Esophagus muscularis mucosa (tissue), 4 donors: ENCODE data around the gene TEDC1. TPM values are rescaled to one million over a fixed set of nuclear protein-coding genes. Genes with fewer than 3 reads are reported as not detected.

ENCODE experiments used
- DNase-seq: peaks from one replicate; pipeline ENCODE4 v3.0.0-alpha.2; 2017; ENCODE audit errors: extremely low spot score
- H3K27ac ChIP-seq, 4 donors: fragments of 200-600 bp; sonication (generic); replicated peaks in 1 of 4; 1 replicate in 3 of 4; 2 replicates in 1 of 4; pipeline ENCODE4 v1.5.1; 2016 to 2019; ENCODE audit warnings: mild to moderate bottlenecking in 1 of 4
- H3K27me3 ChIP-seq, 4 donors: fragments of 200-600 bp; sonication (generic); one replicate each; pipeline versions ENCODE4 v1.5.1 to v1.6.0; 2016 to 2019
- H3K36me3 ChIP-seq, 4 donors: fragments of 200-600 bp; sonication (generic); one replicate each; pipeline ENCODE4 v1.5.1; 2016 to 2019
- H3K4me1 ChIP-seq, 4 donors: fragments of 200-600 bp; sonication (generic); one replicate each; pipeline ENCODE4 v1.5.1; 2016 to 2019
- H3K4me3 ChIP-seq, 4 donors: fragments of 200-600 bp; sonication (generic); 1 replicate in 2 of 4; 2 replicates in 2 of 4; pipeline ENCODE4 v1.5.1; 2016 to 2019; ENCODE audit warnings: mild to moderate bottlenecking in 4 of 4, moderate library complexity in 1 of 4
- H3K9me3 ChIP-seq, 4 donors: fragments of 200-600 bp; sonication (generic); 1 replicate in 3 of 4; 2 replicates in 1 of 4; pipeline ENCODE4 v1.5.1; 2016 to 2019
- EP300 ChIP-seq: sonication (generic); formaldehyde crosslinking; IDR thresholded peaks from one replicate; pipeline ENCODE4 v1.6.1; 2017; ENCODE audit warnings: antibody characterized with exemption
- POLR2A ChIP-seq: fragments of 450-650 bp; IDR thresholded peaks from one replicate; pipeline ENCODE4 v1.6.1; 2017; ENCODE audit warnings: antibody characterized with exemption, moderate library complexity, mild to moderate bottlenecking, low read depth
- POLR2AphosphoS5 ChIP-seq, 2 donors: sonication (generic); formaldehyde crosslinking; IDR thresholded peaks; one replicate each; pipeline ENCODE4 v1.6.1; 2017; ENCODE audit warnings: antibody characterized with exemption in 2 of 2
- WGBS: methylation state at CpG from one replicate; pipeline ENCODE4 v1.1.5; 2018; 5-methylcytosine and 5-hydroxymethylcytosine counted together
- intact Hi-C: fragments of 100-400 bp; cut with DNase I; formaldehyde crosslinking; loops from one replicate; pipeline ENCODE4 v1.15.1; 2023
- total RNA-seq, 4 donors: library from RNA; depleted of rRNA; stranded (reverse); fragments of >200 nt; gene quantifications; one replicate each; pipeline versions ENCODE4 v1.1.0 to v1.2.1, GENCODE V29; 2016
- TF ChIP-seq, protein P1 (sequence below), 3 experiments: fragments of 200-600 bp in 2 of 3; fragments of 450-650 bp in 1 of 3; sonication (generic) in 2 of 3; IDR thresholded peaks; one replicate each; pipeline ENCODE4 v1.5.1; 2017 to 2019; ENCODE audit warnings: antibody characterized with exemption in 3 of 3, mild to moderate bottlenecking in 2 of 3, moderate library complexity in 1 of 3

The TEDC1 gene
- total RNA-seq, 4 donors from 2014 or later, result 3.8 to 6.6 (median 4.7) TPM

DNA sequence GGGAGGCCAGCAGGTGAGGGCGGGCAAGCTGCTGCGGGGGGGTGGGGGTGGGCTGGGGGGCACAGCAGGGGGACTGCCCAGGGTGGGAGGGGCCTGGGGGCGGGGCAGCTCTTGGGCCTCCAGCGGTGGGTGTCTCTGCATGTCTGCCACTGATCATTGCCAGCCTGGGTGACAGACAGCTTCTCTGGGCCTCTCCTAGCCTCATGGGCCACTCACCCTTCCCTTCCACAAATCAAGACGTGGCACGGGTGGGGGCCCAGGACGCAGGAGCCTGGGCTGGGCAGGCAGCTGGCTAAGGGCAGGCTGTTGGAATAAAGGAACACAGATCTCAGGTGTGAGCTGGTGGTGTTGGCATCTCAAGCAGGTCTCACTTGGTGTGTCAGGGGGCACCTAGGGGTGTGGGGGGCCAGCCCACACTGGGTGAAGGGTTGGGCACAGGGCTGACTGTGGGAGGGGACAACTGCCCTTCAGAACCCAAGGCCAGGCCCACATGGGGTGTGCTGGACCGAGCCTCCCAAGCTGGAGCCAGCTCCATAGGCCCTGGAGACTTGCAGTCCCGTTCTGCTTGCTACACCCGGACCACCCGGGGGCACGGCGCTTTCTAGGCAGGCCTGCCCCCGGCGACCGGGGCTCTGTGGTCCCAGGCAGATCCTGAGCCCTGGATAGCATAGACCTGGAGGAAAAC lies 3.0 kb downstream of the TEDC1 start:
- Histone ChIP-seq H3K4me3 (no peak overlapping the region), H3K9me3 (no peaks in the 10 kb centered on the region), H3K4me1 (peaks cover 27 to 35% (median 29%) of the 10 kb centered on the region in 4 donors), H3K27me3 (no peaks in the 10 kb centered on the region), H3K27ac (no peak overlapping the region), H3K36me3 (peaks cover 0 to 16% (median 8%) of the 10 kb centered on the region in 4 donors)
- intact Hi-C loops, result no loop called here
- TF ChIP-seq POLR2A, result no peak
- TF ChIP-seq, protein P1, sequence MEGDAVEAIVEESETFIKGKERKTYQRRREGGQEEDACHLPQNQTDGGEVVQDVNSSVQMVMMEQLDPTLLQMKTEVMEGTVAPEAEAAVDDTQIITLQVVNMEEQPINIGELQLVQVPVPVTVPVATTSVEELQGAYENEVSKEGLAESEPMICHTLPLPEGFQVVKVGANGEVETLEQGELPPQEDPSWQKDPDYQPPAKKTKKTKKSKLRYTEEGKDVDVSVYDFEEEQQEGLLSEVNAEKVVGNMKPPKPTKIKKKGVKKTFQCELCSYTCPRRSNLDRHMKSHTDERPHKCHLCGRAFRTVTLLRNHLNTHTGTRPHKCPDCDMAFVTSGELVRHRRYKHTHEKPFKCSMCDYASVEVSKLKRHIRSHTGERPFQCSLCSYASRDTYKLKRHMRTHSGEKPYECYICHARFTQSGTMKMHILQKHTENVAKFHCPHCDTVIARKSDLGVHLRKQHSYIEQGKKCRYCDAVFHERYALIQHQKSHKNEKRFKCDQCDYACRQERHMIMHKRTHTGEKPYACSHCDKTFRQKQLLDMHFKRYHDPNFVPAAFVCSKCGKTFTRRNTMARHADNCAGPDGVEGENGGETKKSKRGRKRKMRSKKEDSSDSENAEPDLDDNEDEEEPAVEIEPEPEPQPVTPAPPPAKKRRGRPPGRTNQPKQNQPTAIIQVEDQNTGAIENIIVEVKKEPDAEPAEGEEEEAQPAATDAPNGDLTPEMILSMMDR (IDR thresholded peaks at IDR 0.05), result no peak
- no peak for TF ChIP-seq EP300
- no peak for TF ChIP-seq POLR2AphosphoS5 (IDR thresholded peaks at IDR 0.05)
- WGBS, result 84% methylated on average over 9 of the region's 16 CpGs
- DNase-seq, result no peak

DNA sequence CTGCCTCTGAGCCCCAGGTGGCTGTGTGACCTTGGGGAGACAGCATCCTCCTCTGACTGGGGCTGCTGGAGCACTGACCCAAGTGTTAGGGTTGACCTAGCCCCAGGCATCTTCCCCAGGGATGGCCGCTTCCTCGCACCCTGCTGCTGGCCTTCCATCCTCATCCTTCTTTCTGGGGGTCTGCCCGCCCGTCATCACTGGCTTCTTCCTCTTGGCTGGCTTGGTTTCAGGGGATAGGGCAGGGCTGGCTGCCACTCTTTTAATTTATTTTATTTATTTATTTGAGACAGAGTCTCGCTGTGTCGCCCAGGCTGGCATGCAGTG lies 3.5 kb downstream of the TEDC1 start:
- intact Hi-C loops, result no loop called here
- TF ChIP-seq POLR2A (no peak), EP300 (no peak), POLR2AphosphoS5 (IDR thresholded peaks at IDR 0.05) (no peak)
- TF ChIP-seq, protein P1 (IDR thresholded peaks at IDR 0.05), result no peak

DNA sequence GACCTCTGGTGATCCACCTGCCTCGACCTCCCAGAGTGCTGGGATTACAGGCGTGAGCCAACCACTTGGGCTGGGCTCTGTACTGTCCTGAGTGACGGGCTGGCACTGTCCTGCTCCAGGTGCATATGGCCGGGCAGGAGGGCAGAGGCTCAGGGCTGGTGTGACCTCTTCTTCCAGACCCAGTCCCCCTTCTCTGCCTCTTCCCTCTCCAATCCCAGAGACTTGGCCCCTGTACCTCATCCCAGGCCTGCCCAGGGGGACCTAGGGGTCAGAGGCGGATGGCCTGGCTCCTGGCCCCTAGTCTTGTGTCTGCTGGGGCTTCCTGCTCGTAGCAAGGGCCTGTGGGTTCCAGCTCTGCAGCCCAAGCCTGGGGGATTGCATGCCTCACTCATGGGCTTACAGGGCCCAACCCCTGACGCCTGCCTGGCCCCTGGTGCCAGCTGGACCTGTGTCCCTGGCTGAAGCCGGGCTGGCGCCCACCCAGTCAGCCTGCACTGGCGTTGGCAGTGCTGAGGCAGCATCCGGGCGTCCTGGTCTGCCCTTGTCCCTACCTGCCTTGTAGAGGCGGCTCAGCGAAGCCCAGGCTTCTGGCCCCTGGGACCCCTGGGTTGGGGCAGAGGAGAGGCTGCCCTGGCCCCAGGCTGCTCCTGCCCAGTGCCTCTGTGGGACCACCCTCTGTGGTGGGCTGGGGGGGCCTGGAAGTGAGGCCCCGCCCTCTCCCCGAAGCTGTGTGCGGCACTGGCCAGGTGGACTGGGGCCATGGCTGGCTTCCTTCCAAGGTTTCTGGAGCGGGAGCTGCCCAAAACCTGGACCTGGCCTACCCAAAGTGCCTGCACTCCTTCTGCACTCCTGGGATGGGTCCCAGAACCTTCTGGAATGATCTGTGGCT lies 4.3 kb downstream of the TEDC1 start:
- no peak for DNase-seq
- intact Hi-C loops, result no loop called here
- Histone ChIP-seq H3K27me3 (no peaks in the 10 kb centered on the region), H3K27ac (no peak overlapping the region), H3K36me3 (peaks cover 0 to 18% (median 8%) of the 10 kb centered on the region in 4 donors), H3K4me3 (no peak overlapping the region), H3K9me3 (no peaks in the 10 kb centered on the region), H3K4me1 (peaks cover 15 to 23% (median 16%) of the 10 kb centered on the region in 4 donors)
- TF ChIP-seq POLR2A (no peak), EP300 (no peak), POLR2AphosphoS5 (IDR thresholded peaks at IDR 0.05) (no peak)
- TF ChIP-seq, protein P1 (IDR thresholded peaks at IDR 0.05), result no peak
- WGBS, result 94% methylated on average over 4 of the region's 18 CpGs

More for the DNA sequence above, 3.5 kb downstream of the TEDC1 start:
- DNase-seq, result no peak
- no peak overlapping the region for H3K27ac ChIP-seq
- no peaks in the 10 kb centered on the region for H3K9me3 ChIP-seq
- peaks cover 22 to 30% (median 24%) of the 10 kb centered on the region in 4 donors for H3K4me1 ChIP-seq
- no peak overlapping the region for H3K4me3 ChIP-seq
- peaks cover 0 to 18% (median 8%) of the 10 kb centered on the region in 4 donors for H3K36me3 ChIP-seq
- no peaks in the 10 kb centered on the region for H3K27me3 ChIP-seq
- WGBS, result 100% methylated on average over 6 of the region's 6 CpGs

DNA sequence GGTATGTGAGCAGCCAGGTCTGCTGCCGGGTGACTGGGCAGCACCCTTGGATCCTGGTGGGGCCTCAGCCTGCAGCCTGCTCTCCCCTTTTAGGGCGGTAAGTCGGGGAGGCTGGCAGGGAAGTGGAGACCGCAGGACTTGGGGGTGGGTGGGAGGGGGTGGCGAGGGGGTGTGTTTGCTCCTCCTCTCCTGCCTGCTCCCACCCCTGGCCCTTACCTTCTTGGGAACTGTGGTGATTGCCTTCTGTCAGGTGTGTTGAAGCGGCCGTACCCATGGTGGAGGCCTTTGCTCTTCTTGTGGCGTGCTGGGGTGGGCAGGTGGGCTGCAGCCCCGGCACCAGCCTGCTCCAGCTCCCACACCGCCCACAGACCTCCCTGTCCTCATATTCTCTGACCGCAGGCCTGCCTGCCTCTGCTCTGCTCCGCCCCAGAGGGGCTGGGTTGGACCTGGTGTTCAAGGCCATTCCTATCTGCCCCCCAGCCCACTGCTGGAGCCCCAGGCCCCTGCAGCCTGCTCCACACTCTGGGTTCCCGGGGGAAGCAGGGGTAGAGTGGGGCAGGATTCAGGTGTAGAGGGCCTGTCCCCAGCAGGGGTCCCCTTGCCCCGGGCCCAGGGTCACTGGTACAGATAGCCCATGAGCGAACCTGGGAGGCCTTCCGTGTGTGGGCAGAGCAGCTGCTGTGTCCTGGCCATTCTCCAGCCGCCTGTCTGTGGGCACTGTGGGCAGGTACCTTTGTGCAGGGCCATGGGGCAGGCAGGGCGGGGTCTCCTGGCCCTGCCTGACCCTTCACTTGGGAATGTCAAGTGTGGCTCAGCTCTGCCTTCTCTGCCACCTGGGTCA lies 5.2 kb downstream of the TEDC1 start:
- Histone ChIP-seq H3K4me1 (peaks cover 13 to 20% (median 16%) of the 10 kb centered on the region in 4 donors), H3K9me3 (no peaks in the 10 kb centered on the region), H3K27me3 (no peaks in the 10 kb centered on the region), H3K27ac (no peak overlapping the region), H3K4me3 (no peak overlapping the region), H3K36me3 (peaks cover 0 to 18% (median 8%) of the 10 kb centered on the region in 4 donors)
- no peak for DNase-seq
- intact Hi-C loops, result no loop called here
- 91% methylated on average over 4 of the region's 18 CpGs for WGBS
- TF ChIP-seq EP300, result no peak
- TF ChIP-seq, protein P1 (IDR thresholded peaks at IDR 0.05), result no peak
- TF ChIP-seq POLR2AphosphoS5 (IDR thresholded peaks at IDR 0.05), result no peak
- TF ChIP-seq POLR2A, result no peak
